ENCODE measurements around the gene SLC9A6. TPM values are rescaled to one million over a fixed set of nuclear protein-coding genes. Genes with fewer than 3 reads are reported as not detected.

The SLC9A6 gene
- total RNA-seq, 2 experiments from 2014 or later = 11.8 to 12.6 TPM

DNA sequence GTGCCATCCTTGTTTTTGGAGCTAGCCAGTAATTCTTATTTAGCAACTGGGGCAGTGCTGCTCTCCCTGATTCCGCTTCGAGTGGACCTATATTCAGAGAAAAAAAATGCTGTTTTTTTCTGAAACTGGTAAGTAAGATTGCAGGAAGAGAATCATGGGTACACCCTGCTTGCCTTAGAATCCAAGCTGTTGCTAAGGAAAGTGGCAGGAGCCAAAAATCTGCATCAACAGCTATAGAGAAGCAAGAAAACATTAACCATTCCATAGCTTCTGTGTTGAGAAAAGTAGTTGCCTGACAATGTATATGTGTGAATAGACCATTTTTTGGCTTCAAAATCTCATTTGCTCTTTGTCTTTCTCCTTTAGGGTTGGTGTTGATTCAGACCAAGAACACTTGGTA is 44.5 kb downstream of the SLC9A6 start:
- peaks cover 6% of the 10 kb centered on the region for H3K36me3 Mint-ChIP-seq (ENCODE audit: low read depth)
- CTCF ChIA-PET = interaction anchor here (0.7 to 5.8 kb wide), 10 partner anchors 9 to 239 kb away, joined by 3 to 63 read pairs (median 6); no protein-coding TSS in a partner anchor
- no peaks in the 10 kb centered on the region for H3K9me3 Mint-ChIP-seq (ENCODE audit: low read depth)
- no peak for DNase-seq
- no peak overlapping the region for H3K4me3 Mint-ChIP-seq
- no peaks in the 10 kb centered on the region for H3K4me1 Mint-ChIP-seq
- ATAC-seq = no peak
- no peak overlapping the region for H3K27ac Mint-ChIP-seq
- intact Hi-C loops (cut with DNase I, micrococcal nuclease) = loop anchor here (2.0 to 5.0 kb wide), 4 partner anchors 133 to 239 kb away; no protein-coding TSS in a partner anchor
- no peaks in the 10 kb centered on the region for H3K27me3 Mint-ChIP-seq
- POLR2A ChIA-PET = no interaction called here

DNA sequence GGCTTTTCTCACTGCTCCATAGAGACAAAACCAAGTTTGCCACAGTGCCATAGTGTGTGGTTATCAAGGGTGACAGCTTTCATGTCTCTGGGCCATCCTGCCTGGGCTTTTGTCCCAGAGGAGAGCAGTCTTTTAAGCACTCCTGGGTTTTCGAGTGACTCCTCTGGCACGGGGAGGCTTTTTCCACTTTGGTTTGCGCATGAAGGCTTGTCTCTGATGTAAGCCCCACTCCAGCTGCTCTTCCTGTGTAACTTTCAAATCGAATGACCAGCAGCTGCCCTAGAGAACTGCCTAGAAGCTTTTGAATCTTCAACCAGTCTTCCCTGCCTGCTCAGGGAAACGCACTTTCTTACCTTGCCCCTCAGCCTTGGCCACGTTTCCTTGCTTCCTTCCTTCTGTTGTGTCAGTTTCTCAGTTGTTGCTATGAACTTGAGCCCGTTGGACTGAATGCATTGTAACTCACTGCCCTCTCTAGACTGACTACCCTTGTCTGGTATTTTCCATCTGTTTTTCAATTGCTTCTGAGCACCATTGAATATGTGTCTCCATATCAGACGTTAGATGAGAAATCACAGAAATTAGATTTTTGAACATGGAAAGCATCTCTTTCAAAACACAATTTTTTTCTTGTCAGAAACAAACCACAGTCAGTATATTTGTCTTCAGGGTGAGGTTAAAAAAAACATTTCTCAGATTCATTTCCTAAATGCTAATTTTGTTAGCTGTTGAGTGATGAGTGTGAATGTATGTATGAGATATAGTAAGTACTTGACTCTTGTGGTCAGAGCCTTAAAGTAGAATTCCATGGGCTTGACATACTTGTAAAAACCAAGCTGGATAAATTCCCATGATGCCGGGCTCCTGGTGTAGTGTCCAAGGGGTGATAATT is 45.3 kb downstream of the SLC9A6 start:
- DNase-seq (no peak), ATAC-seq (no peak)
- CTCF ChIA-PET = interaction anchor here (0.8 to 5.8 kb wide), 4 partner anchors 8 to 235 kb away, joined by 3 to 63 read pairs (median 3); no protein-coding TSS in a partner anchor
- Mint-ChIP-seq H3K36me3 (ENCODE audit: low read depth) (peaks cover 6% of the 10 kb centered on the region), H3K27ac (no peak overlapping the region), H3K27me3 (no peaks in the 10 kb centered on the region), H3K4me1 (no peaks in the 10 kb centered on the region), H3K4me3 (no peak overlapping the region), H3K9me3 (ENCODE audit: low read depth) (no peaks in the 10 kb centered on the region)
- intact Hi-C loops (cut with DNase I, micrococcal nuclease) = no loop called here
- POLR2A ChIA-PET = interaction anchor here (0.7 kb wide), 1 partner anchor 10 kb away, joined by 3 read pairs; no protein-coding TSS in a partner anchor

DNA sequence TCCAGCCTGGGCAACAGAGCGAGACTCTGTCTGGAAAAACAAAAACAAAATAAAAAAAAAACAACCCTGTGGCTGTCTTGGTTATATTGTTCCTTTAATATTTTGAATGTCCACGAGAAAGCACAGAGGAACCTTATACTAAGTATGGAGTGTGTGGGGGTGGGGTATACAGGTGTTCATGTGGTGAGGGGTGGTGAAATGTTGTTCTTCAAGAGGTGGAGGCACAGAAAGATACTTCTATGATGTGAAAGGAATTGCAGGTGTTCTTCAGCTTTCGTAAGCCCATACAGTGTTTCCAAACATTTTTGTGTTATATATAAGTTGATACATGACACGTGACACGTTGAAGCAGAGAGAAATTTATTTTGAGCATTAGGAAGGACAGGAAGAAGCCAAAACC is 46.4 kb downstream of the SLC9A6 start:
- Mint-ChIP-seq H3K27me3 (no peaks in the 10 kb centered on the region), H3K9me3 (ENCODE audit: low read depth) (no peaks in the 10 kb centered on the region), H3K27ac (no peak overlapping the region), H3K4me1 (no peaks in the 10 kb centered on the region), H3K4me3 (no peak overlapping the region), H3K36me3 (ENCODE audit: low read depth) (peaks cover 6% of the 10 kb centered on the region)
- DNase-seq (no peak), ATAC-seq (no peak)
- intact Hi-C loops (cut with DNase I, micrococcal nuclease) = no loop called here
- POLR2A ChIA-PET = no interaction called here
- CTCF ChIA-PET = no interaction called here

DNA sequence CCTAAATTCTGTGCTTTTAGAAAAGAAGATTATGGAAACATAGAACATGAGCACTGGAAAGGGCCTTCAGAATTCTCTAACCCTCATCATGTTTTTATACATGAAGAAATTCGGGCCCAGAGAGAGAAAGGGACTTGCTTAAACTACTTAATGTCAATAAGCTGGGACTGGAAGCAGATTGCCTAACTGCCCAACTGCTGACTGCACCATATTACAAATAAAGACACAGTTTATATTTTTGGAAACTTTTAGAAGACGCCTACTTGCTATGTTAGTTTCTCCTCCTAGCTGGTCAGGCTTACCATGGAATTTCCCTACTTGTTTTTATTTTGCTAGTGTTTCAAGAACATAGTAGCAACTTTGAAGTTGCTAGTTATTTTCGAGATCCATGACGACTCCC is 47.1 kb downstream of the SLC9A6 start:
- DNase-seq = no peak
- no peak overlapping the region for H3K4me3 Mint-ChIP-seq
- H3K27me3 Mint-ChIP-seq = no peaks in the 10 kb centered on the region
- ATAC-seq = no peak
- CTCF ChIA-PET = interaction anchor here (1.9 kb wide), 1 partner anchor 131 kb away, joined by 6 read pairs; no protein-coding TSS in a partner anchor
- intact Hi-C loops (cut with DNase I, micrococcal nuclease) = no loop called here
- H3K27ac Mint-ChIP-seq = no peak overlapping the region
- no peaks in the 10 kb centered on the region for H3K9me3 Mint-ChIP-seq (ENCODE audit: low read depth)
- H3K4me1 Mint-ChIP-seq = no peaks in the 10 kb centered on the region
- POLR2A ChIA-PET = no interaction called here
- H3K36me3 Mint-ChIP-seq (ENCODE audit: low read depth) = peaks cover 6% of the 10 kb centered on the region

DNA sequence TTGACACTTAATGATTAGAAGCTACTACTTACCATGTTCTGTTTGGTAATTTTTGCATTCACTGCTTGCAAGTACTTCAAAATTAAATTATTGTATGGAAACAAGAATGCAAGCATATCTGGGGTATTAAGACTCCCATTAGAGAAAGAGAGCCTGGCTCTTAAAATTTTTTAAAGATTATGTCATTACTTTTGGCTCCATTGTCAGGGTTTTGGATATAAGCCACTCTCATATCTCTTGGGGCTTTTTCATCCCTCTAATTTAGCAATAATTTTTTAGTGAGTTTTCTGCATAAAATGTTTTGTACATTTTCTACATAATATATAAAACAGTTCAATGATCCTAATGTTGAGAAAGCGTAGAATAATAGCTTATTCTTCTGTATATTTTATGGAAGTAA is 49.4 kb downstream of the SLC9A6 start:
- peaks cover 4% of the 10 kb centered on the region for H3K36me3 Mint-ChIP-seq (ENCODE audit: low read depth)
- POLR2A ChIA-PET = no interaction called here
- no peak for DNase-seq
- no peaks in the 10 kb centered on the region for H3K9me3 Mint-ChIP-seq (ENCODE audit: low read depth)
- H3K4me3 Mint-ChIP-seq = no peak overlapping the region
- H3K27me3 Mint-ChIP-seq = no peaks in the 10 kb centered on the region
- H3K27ac Mint-ChIP-seq = no peak overlapping the region
- intact Hi-C loops (cut with DNase I, micrococcal nuclease) = no loop called here
- CTCF ChIA-PET = interaction anchor here (1.9 kb wide), 1 partner anchor 9 kb away, joined by 5 read pairs; no protein-coding TSS in a partner anchor
- ATAC-seq = no peak
- no peaks in the 10 kb centered on the region for H3K4me1 Mint-ChIP-seq

DNA sequence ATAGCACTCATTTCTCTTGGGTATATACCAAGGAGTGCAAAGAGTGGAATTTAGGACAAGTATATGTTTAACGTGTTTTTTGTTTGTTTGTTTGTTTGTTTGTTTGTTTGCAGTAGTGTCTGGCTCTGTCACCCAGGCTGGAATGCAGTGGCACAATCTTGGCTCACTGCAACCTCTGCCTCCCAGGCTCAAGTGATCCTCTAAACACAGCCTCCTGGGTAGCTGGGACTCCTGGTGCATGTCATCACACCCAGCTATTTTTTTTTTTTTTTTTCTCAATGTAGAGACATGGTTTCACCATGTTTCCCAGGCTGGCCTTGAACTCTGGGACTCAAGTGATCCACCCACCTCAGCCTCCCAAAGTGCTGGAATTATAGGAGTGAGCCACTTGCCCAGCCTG is 50.4 kb downstream of the SLC9A6 start:
- Mint-ChIP-seq H3K27ac (no peak overlapping the region), H3K27me3 (no peaks in the 10 kb centered on the region), H3K4me3 (no peak overlapping the region), H3K9me3 (ENCODE audit: low read depth) (no peaks in the 10 kb centered on the region), H3K36me3 (ENCODE audit: low read depth) (peaks cover 1% of the 10 kb centered on the region), H3K4me1 (no peaks in the 10 kb centered on the region)
- intact Hi-C loops (cut with DNase I, micrococcal nuclease) = no loop called here
- CTCF ChIA-PET = interaction anchor here (1.0 to 1.9 kb wide), 2 partner anchors 10 to 128 kb away, joined by 3 to 5 read pairs; no protein-coding TSS in a partner anchor
- POLR2A ChIA-PET = no interaction called here
- ATAC-seq (no peak), DNase-seq (no peak)

DNA sequence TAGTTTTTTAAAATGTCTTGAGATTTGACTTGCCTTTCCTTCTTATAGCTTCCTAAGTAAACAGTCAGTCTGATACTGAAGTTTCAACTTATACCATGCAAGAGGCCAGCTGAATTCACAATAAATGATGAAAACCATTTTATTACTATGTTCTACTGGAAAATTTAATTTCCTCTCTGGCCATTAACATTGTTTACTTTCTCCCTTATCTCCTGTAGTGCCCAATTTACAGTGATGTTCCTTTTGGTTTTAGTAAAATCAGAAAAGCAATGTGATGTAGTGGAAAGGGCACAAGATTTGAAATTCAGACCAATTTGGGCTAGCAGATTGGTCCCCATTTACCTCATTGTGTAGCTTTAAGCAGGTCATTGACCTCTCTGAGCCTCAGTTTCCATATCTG is 54.2 kb downstream of the SLC9A6 start:
- ChIA-PET CTCF (interaction anchor here (1.2 to 1.7 kb wide), 2 partner anchors 10 to 11 kb away, joined by 3 to 10 read pairs; no protein-coding TSS in a partner anchor), POLR2A (no interaction called here)
- Mint-ChIP-seq H3K4me1 (no peaks in the 10 kb centered on the region), H3K27ac (no peak overlapping the region), H3K9me3 (ENCODE audit: low read depth) (no peaks in the 10 kb centered on the region), H3K36me3 (ENCODE audit: low read depth) (peaks cover 3% of the 10 kb centered on the region), H3K4me3 (no peak overlapping the region), H3K27me3 (no peaks in the 10 kb centered on the region)
- no peak for ATAC-seq
- intact Hi-C loops (cut with DNase I, micrococcal nuclease) = no loop called here
- DNase-seq = no peak

DNA sequence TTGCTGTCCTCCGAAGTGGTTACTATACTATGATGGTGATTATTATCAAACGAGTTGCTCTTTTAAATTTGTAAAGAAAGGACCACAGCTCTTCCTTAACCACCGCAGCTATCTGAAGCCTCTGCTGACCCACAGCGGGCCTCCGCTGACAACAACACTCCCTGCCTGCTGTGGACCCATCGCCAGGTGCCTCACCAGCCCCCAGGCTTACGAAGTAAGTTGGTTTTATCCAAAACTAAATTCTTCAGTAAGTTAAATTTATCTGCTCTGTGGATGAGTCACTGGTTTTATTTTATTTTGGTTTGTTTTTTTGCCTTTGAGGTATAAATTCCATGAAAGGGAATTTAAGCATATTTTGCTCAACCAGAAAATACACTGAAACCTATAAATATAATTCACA is 54.7 kb downstream of the SLC9A6 start:
- intact Hi-C loops (cut with DNase I, micrococcal nuclease) = no loop called here
- no peaks in the 10 kb centered on the region for H3K9me3 Mint-ChIP-seq (ENCODE audit: low read depth)
- peaks cover 5% of the 10 kb centered on the region for H3K36me3 Mint-ChIP-seq (ENCODE audit: low read depth)
- POLR2A ChIA-PET = no interaction called here
- ATAC-seq (no peak), DNase-seq (no peak)
- no peak overlapping the region for H3K27ac Mint-ChIP-seq
- no peak overlapping the region for H3K4me3 Mint-ChIP-seq
- H3K27me3 Mint-ChIP-seq = no peaks in the 10 kb centered on the region
- H3K4me1 Mint-ChIP-seq = no peaks in the 10 kb centered on the region
- CTCF ChIA-PET = interaction anchor here (1.2 to 1.7 kb wide), 2 partner anchors 12 to 25 kb away, joined by 3 to 10 read pairs; no protein-coding TSS in a partner anchor

DNA sequence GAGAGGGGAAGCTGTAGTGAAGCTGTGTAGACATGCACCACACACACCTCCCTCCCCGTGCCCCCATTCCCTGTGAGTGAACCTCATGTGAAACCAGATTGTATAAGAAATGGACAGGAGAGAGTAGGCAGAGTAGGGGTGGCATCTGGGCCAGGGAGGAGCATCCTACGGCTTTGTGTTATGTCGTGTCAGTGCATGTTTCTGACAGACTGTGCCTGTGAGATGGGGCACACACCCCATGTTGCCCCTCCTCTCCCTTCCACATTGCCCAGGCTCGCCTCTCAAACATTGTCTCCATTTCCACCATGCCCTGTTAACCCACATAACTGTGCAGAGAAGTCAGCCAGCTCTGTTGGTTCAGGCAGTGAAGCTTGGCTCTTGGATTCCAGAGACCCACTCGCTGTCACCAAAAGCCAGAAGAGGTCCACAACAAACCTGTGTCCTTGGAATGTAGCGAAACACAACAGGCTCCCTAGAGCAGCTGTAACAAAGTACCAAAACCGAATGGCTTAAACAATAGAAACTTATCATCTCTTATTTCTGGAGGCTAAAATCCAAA is 56.1 kb downstream of the SLC9A6 start:
- no peaks in the 10 kb centered on the region for H3K27me3 Mint-ChIP-seq
- peaks cover 5% of the 10 kb centered on the region for H3K36me3 Mint-ChIP-seq (ENCODE audit: low read depth)
- intact Hi-C loops (cut with DNase I, micrococcal nuclease) = no loop called here
- no peak overlapping the region for H3K27ac Mint-ChIP-seq
- ChIA-PET POLR2A (no interaction called here), CTCF (no interaction called here)
- no peaks in the 10 kb centered on the region for H3K4me1 Mint-ChIP-seq
- no peaks in the 10 kb centered on the region for H3K9me3 Mint-ChIP-seq (ENCODE audit: low read depth)
- ATAC-seq = no peak
- H3K4me3 Mint-ChIP-seq = no peak overlapping the region
- DNase-seq = no peak

DNA sequence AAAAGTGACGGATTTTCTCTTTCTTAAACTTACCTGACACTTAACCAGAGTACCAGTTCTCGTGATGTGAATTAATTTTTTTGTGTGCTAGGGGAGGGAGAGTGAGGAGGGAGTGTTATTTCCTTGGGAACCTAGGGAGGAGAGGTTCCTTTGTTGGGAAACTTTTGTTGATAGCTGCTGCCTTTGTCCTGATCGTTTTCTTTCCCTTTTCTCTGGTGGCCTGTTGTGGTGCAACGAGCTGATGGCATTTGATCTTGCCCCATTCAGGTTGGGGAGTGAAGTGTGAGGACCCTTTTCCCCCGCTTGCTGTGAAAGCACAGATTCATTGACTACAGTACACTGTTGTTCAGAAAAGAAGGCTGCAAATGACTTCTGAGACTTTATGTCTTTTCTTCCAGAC is 59.8 kb downstream of the SLC9A6 start:
- Mint-ChIP-seq H3K27ac (no peak overlapping the region), H3K27me3 (no peaks in the 10 kb centered on the region), H3K36me3 (ENCODE audit: low read depth) (peaks cover 5% of the 10 kb centered on the region), H3K9me3 (ENCODE audit: low read depth) (no peaks in the 10 kb centered on the region), H3K4me3 (no peak overlapping the region), H3K4me1 (no peaks in the 10 kb centered on the region)
- ChIA-PET CTCF (no interaction called here), POLR2A (no interaction called here)
- DNase-seq = no peak
- no peak for ATAC-seq
- intact Hi-C loops (cut with DNase I, micrococcal nuclease) = no loop called here

DNA sequence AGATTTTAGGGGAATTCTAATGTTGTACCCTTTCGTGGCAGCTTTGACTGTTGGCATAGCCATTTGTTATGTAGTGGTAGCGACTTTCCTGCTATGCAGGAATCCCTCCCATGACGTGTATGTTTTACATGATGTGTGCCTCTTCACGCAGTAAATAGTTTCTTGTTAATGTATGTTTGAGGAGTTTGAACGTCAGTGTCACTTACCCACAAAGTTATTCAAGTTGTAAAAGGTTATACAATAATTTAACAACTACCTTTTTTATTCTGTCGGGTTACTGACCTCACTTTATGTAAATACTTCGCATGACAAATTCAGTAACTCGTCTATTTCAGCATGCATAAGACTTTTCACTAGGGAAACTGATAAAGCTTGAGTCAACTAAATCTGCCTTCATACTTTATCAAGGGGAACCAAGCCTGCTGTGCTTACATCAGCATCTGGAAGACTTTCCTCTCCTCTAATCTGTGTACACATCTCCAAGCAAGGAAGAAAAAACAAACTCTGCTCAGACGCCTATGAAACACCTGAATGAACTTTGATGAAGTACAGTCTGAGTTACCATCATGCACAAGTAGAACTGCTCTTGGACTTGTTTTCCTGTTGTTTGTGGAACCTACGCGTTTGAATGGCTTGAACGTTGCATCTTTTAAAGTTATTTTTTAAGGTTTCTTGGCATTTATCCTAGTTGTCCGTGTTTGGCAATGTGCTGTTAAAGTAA is 61.2 kb downstream of the SLC9A6 start:
- no peaks in the 10 kb centered on the region for H3K9me3 Mint-ChIP-seq (ENCODE audit: low read depth)
- ChIA-PET CTCF (no interaction called here), POLR2A (no interaction called here)
- intact Hi-C loops (cut with DNase I, micrococcal nuclease) = no loop called here
- peaks cover 5% of the 10 kb centered on the region for H3K36me3 Mint-ChIP-seq (ENCODE audit: low read depth)
- no peak overlapping the region for H3K4me3 Mint-ChIP-seq
- ATAC-seq (no peak), DNase-seq (no peak)
- H3K4me1 Mint-ChIP-seq = no peaks in the 10 kb centered on the region
- H3K27me3 Mint-ChIP-seq = no peaks in the 10 kb centered on the region
- no peak overlapping the region for H3K27ac Mint-ChIP-seq

All from activated CD4-positive, alpha-beta T cell treated with anti-CD3 and anti-CD28 coated beads for 36 hours (primary cell).